ENCODE results near the gene TNS3.

TNS3 gene

DNA sequence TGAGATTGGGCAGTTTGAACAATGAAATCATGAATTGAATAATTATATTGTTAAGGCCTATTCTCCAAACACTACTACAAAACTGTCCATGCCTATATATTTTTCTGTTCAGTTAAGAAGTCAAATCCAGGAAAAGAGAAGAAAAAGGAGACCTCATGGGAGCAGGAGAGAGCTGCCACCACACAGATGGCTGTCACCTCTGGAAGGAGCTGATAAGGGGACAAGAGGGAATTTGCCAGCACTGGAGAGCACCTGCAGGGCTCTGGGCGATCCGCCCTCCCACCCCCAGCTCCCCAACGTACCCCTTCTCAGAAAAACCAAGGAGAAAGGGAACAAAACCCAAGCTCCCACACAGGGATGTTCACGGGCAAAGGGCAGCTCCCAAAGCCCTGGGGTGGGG, 227.8 kb downstream of the TNS3 start:
- H3K27ac Mint-ChIP-seq = no peak overlapping the region
- H3K4me1 Mint-ChIP-seq (ENCODE audit: low read depth in 2 of 2) = no peaks in the 10 kb centered on the region
- no peak for ATAC-seq (replicated peaks)
- no peaks in the 10 kb centered on the region for H3K36me3 Mint-ChIP-seq (ENCODE audit: insufficient read depth)
- DNase-seq = no peak
- no peak overlapping the region for H3K4me3 Mint-ChIP-seq
- H3K9me3 Mint-ChIP-seq = no peaks in the 10 kb centered on the region
- H3K27me3 Mint-ChIP-seq = no peaks in the 10 kb centered on the region

DNA sequence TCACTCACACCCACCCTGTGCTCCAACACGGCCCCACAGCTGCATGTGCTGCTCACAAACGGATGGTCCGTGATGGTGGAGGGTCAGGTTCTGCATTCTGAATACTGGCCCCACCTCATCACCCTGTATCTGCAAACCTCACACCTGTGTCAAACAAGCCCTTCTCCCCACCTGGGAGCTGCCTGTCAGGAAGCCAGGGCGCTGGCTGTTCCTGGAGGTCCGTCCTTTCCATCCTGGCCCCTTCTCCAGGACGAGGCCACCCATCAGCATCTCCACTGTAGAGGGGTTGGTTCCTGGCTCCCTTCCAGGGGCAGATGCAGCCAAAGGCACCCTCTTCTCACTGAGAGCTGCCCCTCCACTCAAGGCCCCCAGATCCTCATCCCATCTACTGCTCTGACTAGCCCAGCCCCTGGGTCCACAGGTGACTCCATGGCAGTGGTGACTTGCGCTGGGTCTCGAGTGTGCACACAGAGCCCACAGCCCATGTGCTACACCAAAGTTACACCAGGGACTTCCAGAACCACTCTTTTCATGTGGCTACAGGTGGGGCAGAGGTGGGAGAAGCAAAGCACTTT, 229.4 kb downstream of the TNS3 start:
- no peaks in the 10 kb centered on the region for H3K36me3 Mint-ChIP-seq (ENCODE audit: insufficient read depth)
- ATAC-seq (replicated peaks) (no peak), DNase-seq (no peak)
- H3K27ac Mint-ChIP-seq = no peak overlapping the region
- H3K4me3 Mint-ChIP-seq = no peak overlapping the region
- no peaks in the 10 kb centered on the region for H3K4me1 Mint-ChIP-seq (ENCODE audit: low read depth in 2 of 2)
- H3K27me3 Mint-ChIP-seq = no peaks in the 10 kb centered on the region
- no peaks in the 10 kb centered on the region for H3K9me3 Mint-ChIP-seq

DNA sequence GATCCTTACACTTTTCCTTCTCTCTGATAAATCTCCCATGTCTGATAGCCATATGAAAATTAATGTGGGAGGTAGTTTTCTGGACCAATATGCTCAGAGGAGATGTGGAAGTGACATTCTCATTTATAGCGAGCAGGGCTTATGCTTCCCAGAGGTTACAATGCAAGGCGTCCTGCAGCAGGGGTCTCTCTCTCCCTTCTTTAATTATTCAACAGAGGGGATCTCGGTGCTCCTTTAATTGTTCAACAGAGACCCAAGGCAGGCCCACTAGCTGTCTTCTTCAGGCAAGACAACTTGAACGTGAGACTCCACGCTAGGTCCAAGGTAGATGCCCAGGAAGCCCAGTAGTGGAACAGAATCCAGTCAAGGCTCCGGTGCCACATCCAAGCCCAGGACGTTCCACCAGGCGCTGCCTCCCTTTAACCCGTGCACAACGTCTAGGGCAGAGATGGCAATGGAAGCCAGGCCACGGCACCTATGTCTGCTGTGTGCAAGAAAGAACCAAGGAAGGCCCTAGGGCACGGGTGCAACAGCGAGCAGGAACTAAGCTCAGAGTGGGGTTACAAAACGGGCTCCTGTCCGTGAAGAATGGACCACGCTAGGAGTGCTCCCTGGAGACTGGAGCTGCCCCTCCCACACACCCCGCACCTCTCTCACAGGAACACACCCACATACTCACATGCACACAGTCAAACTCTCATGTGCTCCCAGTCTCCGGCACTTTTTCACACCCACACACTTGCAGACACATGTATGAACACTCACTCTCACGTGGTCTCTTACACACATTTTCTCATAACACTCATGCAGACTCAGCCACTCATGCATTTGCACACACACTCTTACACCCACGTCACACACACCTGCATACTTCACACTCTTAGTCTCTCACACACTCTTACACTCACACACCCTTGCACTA, 230.4 kb downstream of the TNS3 start:
- H3K27me3 Mint-ChIP-seq = no peaks in the 10 kb centered on the region
- DNase-seq = no peak
- H3K36me3 Mint-ChIP-seq (ENCODE audit: insufficient read depth) = no peaks in the 10 kb centered on the region
- no peaks in the 10 kb centered on the region for H3K4me1 Mint-ChIP-seq (ENCODE audit: low read depth in 2 of 2)
- H3K27ac Mint-ChIP-seq = no peak overlapping the region
- no peaks in the 10 kb centered on the region for H3K9me3 Mint-ChIP-seq
- no peak overlapping the region for H3K4me3 Mint-ChIP-seq
- ATAC-seq (replicated peaks) = no peak

DNA sequence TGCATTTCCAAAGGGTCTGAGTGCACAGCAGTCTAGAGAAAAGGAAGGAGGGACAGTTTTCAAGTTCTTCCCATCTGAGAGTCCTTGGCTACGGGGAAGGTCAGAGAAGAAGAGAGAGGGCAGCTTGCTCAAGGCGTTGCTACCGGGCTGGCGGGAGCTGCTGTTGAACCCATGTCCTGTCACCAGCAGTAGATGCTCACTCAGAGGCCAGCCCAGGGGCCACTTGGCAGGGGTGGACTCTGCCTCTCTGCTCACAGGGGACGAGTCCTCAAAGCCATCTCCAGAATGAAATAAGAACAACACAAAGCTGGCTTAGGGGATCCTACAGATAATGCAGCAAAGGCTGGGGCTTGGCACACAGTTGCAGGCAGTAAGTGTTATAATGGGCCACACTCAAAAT, 231.5 kb downstream of the TNS3 start:
- Mint-ChIP-seq H3K27ac (no peak overlapping the region), H3K27me3 (no peaks in the 10 kb centered on the region), H3K4me3 (no peak overlapping the region), H3K4me1 (ENCODE audit: low read depth in 2 of 2) (no peaks in the 10 kb centered on the region), H3K9me3 (no peaks in the 10 kb centered on the region), H3K36me3 (ENCODE audit: insufficient read depth) (no peaks in the 10 kb centered on the region)
- DNase-seq = no peak
- no peak for ATAC-seq (replicated peaks)

DNA sequence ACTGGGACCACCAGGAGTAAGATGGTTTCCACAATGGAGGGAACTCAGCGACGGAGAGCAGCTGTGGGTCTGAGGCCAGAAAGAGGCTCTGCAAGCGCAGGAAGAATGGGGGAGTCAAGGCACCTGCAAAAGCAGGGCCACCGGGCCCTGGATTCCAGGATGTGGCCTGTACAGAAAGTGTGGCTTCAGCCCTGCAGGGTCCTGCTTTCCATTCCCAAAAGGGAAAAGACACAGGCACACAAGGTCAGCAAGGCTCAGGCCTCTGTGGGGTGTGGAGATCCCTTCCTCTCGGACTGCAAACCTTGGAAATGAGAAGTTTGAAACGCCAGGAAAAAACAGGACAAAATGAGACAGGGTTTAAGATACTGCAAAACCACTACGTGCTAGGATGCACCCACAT, 232.5 kb downstream of the TNS3 start:
- Mint-ChIP-seq H3K36me3 (ENCODE audit: insufficient read depth) (no peaks in the 10 kb centered on the region), H3K27ac (no peak overlapping the region), H3K4me1 (ENCODE audit: low read depth in 2 of 2) (no peaks in the 10 kb centered on the region), H3K4me3 (no peak overlapping the region), H3K27me3 (no peaks in the 10 kb centered on the region), H3K9me3 (no peaks in the 10 kb centered on the region)
- ATAC-seq (replicated peaks) (no peak), DNase-seq (no peak)

DNA sequence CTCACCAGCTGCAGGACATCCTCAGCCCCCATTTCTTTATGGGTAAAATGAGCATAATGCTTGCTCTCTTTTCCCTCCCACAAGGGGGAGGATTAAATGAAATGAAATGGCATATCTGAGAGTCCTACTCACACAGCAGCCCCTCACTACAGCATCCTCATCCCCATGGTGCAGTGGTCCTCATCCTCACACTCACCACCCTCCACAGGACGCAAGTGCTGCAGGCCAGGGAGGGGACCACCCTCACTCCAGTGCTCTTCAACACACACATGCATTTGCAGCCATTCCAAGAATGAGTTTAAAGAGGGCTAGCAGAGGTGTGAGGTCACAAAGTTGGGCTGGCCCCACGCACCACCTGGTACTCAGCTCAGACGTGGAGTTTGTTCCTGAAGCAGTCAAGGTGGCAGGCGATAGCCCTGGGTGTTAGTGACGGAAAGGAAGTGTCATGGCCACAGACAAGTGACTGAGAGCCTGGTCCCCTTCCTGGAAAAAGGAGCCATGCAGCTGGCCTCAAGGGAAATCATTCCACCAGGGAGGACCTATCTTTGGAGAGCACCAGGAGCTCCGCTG, 234.0 kb downstream of the TNS3 start:
- Mint-ChIP-seq H3K36me3 (ENCODE audit: insufficient read depth) (no peaks in the 10 kb centered on the region), H3K27ac (no peak overlapping the region), H3K4me1 (ENCODE audit: low read depth in 2 of 2) (no peaks in the 10 kb centered on the region), H3K4me3 (no peak overlapping the region), H3K27me3 (no peaks in the 10 kb centered on the region), H3K9me3 (no peaks in the 10 kb centered on the region)
- DNase-seq (no peak), ATAC-seq (replicated peaks) (no peak)

DNA sequence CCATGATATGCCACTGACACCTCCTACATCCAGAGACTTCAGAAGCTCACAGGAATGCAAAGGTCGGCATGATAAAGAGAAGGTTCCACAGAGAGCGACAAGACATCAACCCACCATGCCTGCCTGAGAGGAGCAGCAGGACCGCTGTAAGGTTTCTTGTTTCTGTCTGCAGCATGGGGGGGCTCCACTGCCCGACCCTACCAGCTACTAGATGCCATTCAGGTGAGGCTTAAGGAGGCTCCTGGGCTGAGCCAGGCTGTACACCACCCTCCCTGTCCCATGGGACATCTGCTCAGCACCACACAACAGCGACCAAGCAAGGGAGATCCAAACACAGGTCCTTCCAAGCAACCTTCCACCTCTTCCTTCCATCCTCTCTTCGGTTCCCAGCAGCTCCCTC, 234.6 kb downstream of the TNS3 start:
- no peaks in the 10 kb centered on the region for H3K27me3 Mint-ChIP-seq
- no peaks in the 10 kb centered on the region for H3K36me3 Mint-ChIP-seq (ENCODE audit: insufficient read depth)
- ATAC-seq (replicated peaks) (no peak), DNase-seq (no peak)
- H3K27ac Mint-ChIP-seq = no peak overlapping the region
- no peaks in the 10 kb centered on the region for H3K4me1 Mint-ChIP-seq (ENCODE audit: low read depth in 2 of 2)
- H3K9me3 Mint-ChIP-seq = no peaks in the 10 kb centered on the region
- H3K4me3 Mint-ChIP-seq = no peak overlapping the region

DNA sequence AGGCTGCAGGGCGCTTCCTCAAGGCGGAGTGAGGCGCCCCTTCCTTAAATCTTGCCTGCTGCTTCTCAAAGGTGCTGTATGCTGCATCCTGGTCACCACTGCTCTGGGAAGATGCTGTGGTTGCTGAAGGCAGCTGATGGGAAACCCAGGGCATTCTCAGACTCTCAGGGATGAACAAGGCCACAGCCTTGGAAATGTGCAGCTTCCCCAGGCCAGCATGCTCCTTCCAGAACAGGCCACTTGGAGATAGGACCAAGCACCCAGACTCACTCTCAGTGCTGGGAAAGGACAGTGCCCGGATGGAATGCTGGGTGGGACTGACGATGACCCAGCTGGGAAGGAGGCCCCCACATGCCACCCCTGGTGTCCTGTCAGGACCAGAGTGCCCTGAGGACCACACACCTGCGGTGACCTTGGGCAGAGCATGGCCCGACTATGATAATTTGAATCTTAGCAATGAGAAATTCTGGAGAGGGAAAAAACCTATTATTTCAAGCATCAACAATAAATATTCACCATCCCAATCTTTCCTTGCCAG, 235.5 kb downstream of the TNS3 start:
- DNase-seq (no peak), ATAC-seq (replicated peaks) (no peak)
- Mint-ChIP-seq H3K4me3 (no peak overlapping the region), H3K27me3 (no peaks in the 10 kb centered on the region), H3K9me3 (no peaks in the 10 kb centered on the region), H3K27ac (no peak overlapping the region), H3K4me1 (ENCODE audit: low read depth in 2 of 2) (no peaks in the 10 kb centered on the region), H3K36me3 (ENCODE audit: insufficient read depth) (no peaks in the 10 kb centered on the region)

DNA sequence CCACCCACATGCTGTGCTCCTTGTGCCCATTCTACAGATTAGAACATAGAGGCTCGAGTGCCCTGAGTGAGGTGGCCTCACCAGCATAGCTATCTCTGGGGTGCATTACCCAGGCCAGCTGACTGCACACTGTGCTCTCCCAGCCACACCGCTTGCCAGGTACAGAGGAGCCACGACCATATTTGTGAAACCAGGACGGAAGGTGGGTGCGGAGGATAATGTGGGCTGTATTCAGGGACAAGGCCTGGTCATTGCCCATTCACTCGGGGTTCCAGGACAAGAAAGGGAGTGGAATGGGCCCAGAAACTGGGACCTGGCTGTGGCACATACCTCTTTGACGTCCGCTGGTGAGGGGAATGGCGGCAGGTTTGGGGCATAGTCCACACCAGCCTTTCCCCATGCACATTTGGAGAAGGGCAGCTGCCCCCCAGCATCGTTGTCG, 236.0 kb downstream of the TNS3 start:
- no peaks in the 10 kb centered on the region for H3K36me3 Mint-ChIP-seq (ENCODE audit: insufficient read depth)
- no peaks in the 10 kb centered on the region for H3K27me3 Mint-ChIP-seq
- H3K9me3 Mint-ChIP-seq = no peaks in the 10 kb centered on the region
- DNase-seq = no peak
- no peak for ATAC-seq (replicated peaks)
- no peak overlapping the region for H3K27ac Mint-ChIP-seq
- H3K4me1 Mint-ChIP-seq (ENCODE audit: low read depth in 2 of 2) = no peaks in the 10 kb centered on the region
- H3K4me3 Mint-ChIP-seq = no peak overlapping the region

DNA sequence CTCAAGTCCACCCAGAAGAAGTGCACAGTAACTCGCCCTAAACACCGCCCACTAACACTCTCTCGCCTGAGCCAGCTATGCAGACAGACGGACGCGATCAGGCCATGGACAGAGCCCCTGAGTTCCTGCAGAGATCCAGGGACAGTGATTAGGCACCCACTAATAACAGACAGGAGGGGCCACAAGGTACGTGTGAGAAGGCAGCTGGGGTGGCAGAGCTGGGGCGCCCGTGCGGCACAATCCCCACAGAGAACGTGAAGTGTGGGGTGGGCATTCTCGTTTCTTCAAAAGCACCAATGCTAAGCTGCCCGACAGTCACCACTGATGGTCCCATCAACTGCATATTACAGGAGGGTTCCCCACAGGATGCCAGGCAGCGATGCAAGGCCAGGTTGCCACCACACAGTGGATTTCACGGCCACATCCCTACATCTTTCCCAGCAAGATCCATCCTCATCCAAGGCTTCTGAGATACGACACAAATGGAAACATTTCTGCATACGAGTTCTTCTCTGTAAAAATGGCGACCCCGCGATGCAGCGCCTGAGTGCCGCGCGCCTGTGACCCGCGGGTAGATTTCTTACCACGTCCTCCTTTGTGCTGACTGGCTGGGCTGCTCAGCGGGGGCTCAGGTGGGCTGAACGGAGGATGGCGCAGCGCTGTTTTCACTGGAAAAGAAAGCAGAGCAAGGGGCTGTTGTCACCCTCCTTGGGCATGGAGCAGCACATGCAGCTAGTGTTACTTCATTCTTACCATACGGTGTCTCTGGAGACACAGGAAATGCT, 237.5 kb downstream of the TNS3 start:
- DNase-seq = no peak
- Mint-ChIP-seq H3K4me3 (no peak overlapping the region), H3K36me3 (ENCODE audit: insufficient read depth) (no peaks in the 10 kb centered on the region), H3K4me1 (ENCODE audit: low read depth in 2 of 2) (no peaks in the 10 kb centered on the region), H3K9me3 (no peaks in the 10 kb centered on the region), H3K27ac (no peak overlapping the region), H3K27me3 (no peaks in the 10 kb centered on the region)
- ATAC-seq (replicated peaks) = no peak

DNA sequence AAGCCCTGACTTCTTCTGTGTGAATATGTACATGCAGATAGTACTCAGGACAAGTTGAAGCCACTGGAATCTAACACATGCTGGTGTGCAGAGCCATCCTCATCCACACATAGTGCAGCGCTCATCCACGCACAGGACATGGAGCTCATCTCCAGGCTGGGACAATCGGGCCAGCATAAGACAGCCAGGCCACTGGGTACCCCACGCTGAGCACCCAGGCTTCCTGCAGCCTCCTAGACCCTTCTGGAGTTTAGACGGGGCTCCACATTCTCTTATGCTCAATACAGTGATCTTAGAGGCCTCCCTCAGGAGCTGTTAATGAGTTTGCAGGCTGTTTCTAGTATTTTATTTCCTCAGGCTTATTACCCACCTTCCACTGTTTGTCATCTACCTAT, 238.9 kb downstream of the TNS3 start:
- H3K27ac Mint-ChIP-seq = no peak overlapping the region
- ATAC-seq (replicated peaks) = no peak
- no peaks in the 10 kb centered on the region for H3K27me3 Mint-ChIP-seq
- H3K4me1 Mint-ChIP-seq (ENCODE audit: low read depth in 2 of 2) = no peaks in the 10 kb centered on the region
- no peak overlapping the region for H3K4me3 Mint-ChIP-seq
- DNase-seq = no peak
- H3K36me3 Mint-ChIP-seq (ENCODE audit: insufficient read depth) = no peaks in the 10 kb centered on the region
- H3K9me3 Mint-ChIP-seq = no peaks in the 10 kb centered on the region

DNA sequence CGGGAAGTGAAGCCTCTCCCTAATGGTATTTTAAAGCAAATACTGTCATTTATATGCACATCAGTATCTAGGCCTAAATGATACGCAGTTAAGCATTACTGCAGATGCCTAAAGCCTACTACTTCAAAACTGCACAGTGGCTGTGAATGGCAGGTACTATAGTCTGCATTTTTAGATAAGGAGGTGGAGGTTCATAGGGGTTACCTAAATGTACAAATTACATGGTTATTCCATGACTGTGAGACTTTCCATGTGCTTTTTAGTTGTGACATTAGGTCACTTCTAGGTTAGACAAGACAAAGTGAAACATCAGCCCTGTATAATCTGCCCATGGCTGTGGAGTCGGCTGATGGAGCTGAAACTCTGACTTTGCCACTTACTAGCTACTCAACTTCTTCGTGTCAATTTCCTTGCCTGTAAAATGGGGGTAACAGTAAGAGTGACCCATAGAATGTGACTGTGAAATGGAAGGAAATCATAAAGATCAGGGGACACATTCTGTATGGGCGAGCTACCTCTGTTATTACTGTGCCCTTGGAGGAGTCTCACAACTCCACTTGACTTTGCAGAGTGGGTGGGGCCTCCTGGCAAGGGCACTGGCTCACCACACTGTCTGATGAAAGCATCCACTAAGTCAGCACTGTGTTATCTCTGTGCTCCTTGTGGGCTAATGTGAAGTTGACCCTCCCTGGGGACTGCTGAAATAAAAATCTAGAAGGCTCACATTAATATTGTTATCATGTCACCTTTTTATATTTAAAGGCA, 239.4 kb downstream of the TNS3 start:
- ATAC-seq (replicated peaks) (no peak), DNase-seq (no peak)
- H3K9me3 Mint-ChIP-seq = no peaks in the 10 kb centered on the region
- no peaks in the 10 kb centered on the region for H3K4me1 Mint-ChIP-seq (ENCODE audit: low read depth in 2 of 2)
- H3K27ac Mint-ChIP-seq = no peak overlapping the region
- no peaks in the 10 kb centered on the region for H3K36me3 Mint-ChIP-seq (ENCODE audit: insufficient read depth)
- no peaks in the 10 kb centered on the region for H3K27me3 Mint-ChIP-seq
- no peak overlapping the region for H3K4me3 Mint-ChIP-seq

DNA sequence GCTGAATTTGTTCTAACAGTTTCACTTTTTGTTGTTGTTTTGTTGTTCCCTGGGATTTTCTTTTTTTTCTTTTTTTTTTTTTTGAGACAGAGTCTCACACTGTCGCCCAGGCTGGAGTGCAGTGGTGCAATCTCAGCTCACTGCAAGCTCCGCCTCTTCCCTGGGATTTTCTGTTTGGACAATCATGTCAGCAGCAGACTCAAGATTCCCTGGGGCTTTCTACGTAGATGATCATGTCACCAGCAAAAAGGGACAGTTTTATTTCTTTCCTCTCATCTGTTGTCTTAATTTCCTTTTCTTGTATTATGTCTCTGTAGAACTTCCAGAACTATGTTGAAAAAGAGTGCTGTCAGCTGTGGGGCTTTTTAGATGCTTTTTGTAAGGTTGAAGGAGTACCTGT, 241.4 kb downstream of the TNS3 start:
- no peaks in the 10 kb centered on the region for H3K36me3 Mint-ChIP-seq (ENCODE audit: insufficient read depth)

More for the DNA sequence above, 241.4 kb downstream of the TNS3 start:
- Mint-ChIP-seq H3K4me3 (no peak overlapping the region), H3K27me3 (no peaks in the 10 kb centered on the region), H3K4me1 (ENCODE audit: low read depth in 2 of 2) (no peaks in the 10 kb centered on the region), H3K9me3 (no peaks in the 10 kb centered on the region), H3K27ac (no peak overlapping the region)
- DNase-seq (no peak), ATAC-seq (replicated peaks) (no peak)
